LNCAP (cell line): Measurements from ENCODE around the gene DDAH1.

ENCODE experiments used
- CTCF ChIP-seq: fragments of 450-650 bp; IDR thresholded peaks from 2 replicates; pipeline ENCODE4 v1.5.1; 2017; ENCODE audit warnings: mild to moderate bottlenecking

DDAH1 gene

GRCh38 chr1:85371021-85371420 is 93.9 kb downstream of the DDAH1 start:
- no peak for TF ChIP-seq CTCF

- no peak for TF ChIP-seq CTCF
Measured at GRCh38 chr1:85368073-85368770, 96.7 kb downstream of the DDAH1 start.

- TF ChIP-seq CTCF = no peak
Measured at GRCh38 chr1:85366391-85367170, 98.4 kb downstream of the DDAH1 start.

- no peak for TF ChIP-seq CTCF
Measured at GRCh38 chr1:85365851-85366250, 99.1 kb downstream of the DDAH1 start.

GRCh38 chr1:85363521-85363920 is 101.4 kb downstream of the DDAH1 start:
- no peak for TF ChIP-seq CTCF

- TF ChIP-seq CTCF = no peak
Measured at GRCh38 chr1:85363092-85363491, 101.9 kb downstream of the DDAH1 start.

- TF ChIP-seq CTCF = no peak
Measured at GRCh38 chr1:85361606-85362296, 103.2 kb downstream of the DDAH1 start.
